Esophagus (tissue), 2 donors: ENCODE data around the gene ECI1. TPM values are rescaled to one million over a fixed set of nuclear protein-coding genes. Genes with fewer than 3 reads are reported as not detected.
A peak's percentile ranks its signal among the peaks of the same experiment; 100 is the strongest.
"Not testable (repeated sequence)": the region's sequence is repeated elsewhere in the genome, so short reads cannot be mapped to it uniquely, and the experiment has no call there.

Source experiments
- H3K27ac ChIP-seq, 2 donors: one replicate each; pipeline ENCODE4 v1.5.1; 2013; ENCODE audit warnings: low read depth in 2 of 2, mild to moderate bottlenecking in 2 of 2, inconsistent platforms in 1 of 2, low read length in 1 of 2, moderate library complexity in 1 of 2
- H3K27me3 ChIP-seq, 2 donors: one replicate each; pipeline ENCODE4 v1.6.1; 2013; ENCODE audit warnings: low read length in 2 of 2, control low read depth in 1 of 2, mild to moderate bottlenecking in 1 of 2; ENCODE audit not compliant: insufficient read depth in 2 of 2, control insufficient read depth in 1 of 2
- H3K36me3 ChIP-seq, 2 donors: one replicate each; pipeline ENCODE4 v1.6.1; 2013; ENCODE audit warnings: low read length in 1 of 2; ENCODE audit not compliant: control insufficient read depth in 2 of 2, insufficient read depth in 2 of 2
- H3K4me1 ChIP-seq, 2 donors: one replicate each; pipeline ENCODE4 v1.6.1; 2013; ENCODE audit warnings: low read length in 1 of 2; ENCODE audit not compliant: control insufficient read depth in 2 of 2, insufficient read depth in 2 of 2
- H3K4me3 ChIP-seq, 2 donors: one replicate each; pipeline ENCODE4 v1.5.1; 2013; ENCODE audit warnings: low read length in 2 of 2, mild to moderate bottlenecking in 2 of 2, low read depth in 1 of 2, moderate library complexity in 1 of 2
- H3K9me3 ChIP-seq, 2 donors: one replicate each; pipeline ENCODE4 v1.6.1; 2013; ENCODE audit warnings: mild to moderate bottlenecking in 2 of 2, low read depth in 1 of 2, low read length in 1 of 2, moderate library complexity in 1 of 2; ENCODE audit not compliant: control insufficient read depth in 2 of 2, insufficient read depth in 1 of 2
- WGBS, 2 donors: extraction: QIAGEN DNeasy Blood & Tissue Kit; methylation state at CpG; one replicate each; pipeline ENCODE4 v1.1.7; 2013; 5-methylcytosine and 5-hydroxymethylcytosine counted together
- polyA plus RNA-seq, 2 donors: library from polyadenylated mRNA; stranded (reverse); fragments of 200-250 nt; gene quantifications; one replicate each; pipeline ENCODE4 v1.2.3, GENCODE V29; 2013
- donor health status: healthy with polysubstance abuse.
- donor health status: Bipolar disorder and iron deficiency.

The ECI1 gene
- polyA plus RNA-seq, 2 donors, result 58.7 to 62.9 TPM

- H3K4me3 ChIP-seq, result no peak overlapping the region
- H3K27me3 ChIP-seq, result no peaks in the 10 kb centered on the region
- peaks cover 0 to 12% of the 10 kb centered on the region in 2 donors for H3K4me1 ChIP-seq
- peaks cover 0 to 3% of the 10 kb centered on the region in 2 donors for H3K36me3 ChIP-seq
- no peaks in the 10 kb centered on the region for H3K9me3 ChIP-seq
- WGBS, 2 donors, result 80% methylated on average over 16 of the region's 16 CpGs
- H3K27ac ChIP-seq, result no peak overlapping the region
These were observed 22.1 kb upstream of the ECI1 start for GRCh38 chr16:2273484-2273883.

- no peaks in the 10 kb centered on the region for H3K36me3 ChIP-seq
- peaks cover 0 to 12% of the 10 kb centered on the region in 2 donors for H3K4me1 ChIP-seq
- H3K4me3 ChIP-seq, result no peak overlapping the region
- no peaks in the 10 kb centered on the region for H3K27me3 ChIP-seq
- H3K27ac ChIP-seq, result no peak overlapping the region
- WGBS, 2 donors, result 91% methylated on average over 12 to 14 of the region's 14 CpGs
- no peaks in the 10 kb centered on the region for H3K9me3 ChIP-seq
These were observed 20.6 kb upstream of the ECI1 start for GRCh38 chr16:2271848-2272461.

DNA sequence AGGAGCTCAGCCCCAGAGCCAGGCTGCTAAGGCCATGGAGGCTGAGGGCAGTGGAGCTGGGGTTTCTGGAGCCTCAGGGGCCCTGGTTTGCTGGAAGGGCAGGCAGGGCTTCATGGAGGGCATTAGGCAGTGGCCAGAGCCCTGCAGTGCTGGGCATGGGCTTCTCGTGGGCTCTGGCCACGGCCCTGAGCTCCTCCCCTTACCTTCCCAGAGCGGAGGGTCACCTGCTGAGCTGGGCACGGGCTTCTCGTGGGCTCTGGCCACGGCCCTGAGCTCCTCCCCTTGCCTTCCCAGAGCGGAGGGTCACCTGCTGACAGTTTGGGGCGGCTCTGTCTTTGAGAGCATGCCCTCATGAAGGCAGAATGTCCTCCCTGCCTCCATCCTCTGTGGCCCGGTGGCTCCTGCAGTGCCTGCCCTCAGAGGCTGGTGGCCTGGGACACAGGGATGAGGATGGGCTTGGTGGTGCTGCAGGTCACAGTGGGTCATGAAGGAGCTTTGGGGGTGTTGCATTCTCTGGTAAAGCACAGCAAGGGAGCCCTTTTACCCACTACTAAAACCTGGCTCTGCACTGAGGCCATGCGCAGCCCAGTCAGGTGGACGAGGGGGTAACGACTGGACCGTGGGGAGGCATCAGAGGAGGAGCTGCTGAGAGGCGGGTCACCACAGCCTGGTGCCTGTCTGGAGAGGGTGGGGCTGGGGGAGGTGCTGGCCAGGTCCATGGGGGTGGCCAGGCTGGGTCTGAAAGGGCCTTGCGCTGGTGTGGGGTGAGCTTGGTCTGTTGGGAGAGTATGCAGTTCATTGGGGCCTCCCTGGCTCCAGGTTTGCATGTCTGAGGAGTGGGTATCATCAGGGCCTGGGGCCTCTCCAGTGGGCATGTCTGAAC, 19.4 kb upstream of the ECI1 start:
- H3K36me3 ChIP-seq, result no peaks in the 10 kb centered on the region
- H3K27ac ChIP-seq, result no peak overlapping the region
- WGBS, 2 donors, result 85 to 86% methylated on average over 15 of the region's 15 CpGs
- peaks cover 0 to 15% of the 10 kb centered on the region in 2 donors for H3K4me1 ChIP-seq
- no peaks in the 10 kb centered on the region for H3K27me3 ChIP-seq
- no peak overlapping the region for H3K4me3 ChIP-seq
- no peaks in the 10 kb centered on the region for H3K9me3 ChIP-seq

DNA sequence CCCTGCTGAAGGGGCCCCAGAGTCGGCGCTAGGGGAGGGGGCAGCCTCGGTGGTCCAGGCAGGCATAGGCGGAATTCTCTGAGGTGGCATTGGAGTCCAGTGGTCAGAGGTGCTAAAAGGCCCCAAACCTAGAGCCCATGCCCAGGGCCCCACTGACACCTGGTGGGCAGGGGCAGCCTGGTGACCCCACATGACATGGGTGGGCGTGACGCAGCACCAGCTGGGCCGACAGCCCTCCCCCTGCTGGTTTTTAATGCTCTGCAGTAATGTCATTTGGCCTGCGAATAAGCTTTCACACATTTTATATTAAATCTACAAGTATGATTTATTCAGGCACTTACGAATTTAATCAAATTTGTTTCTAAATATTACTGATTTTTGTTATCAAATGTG, 18.7 kb upstream of the ECI1 start:
- H3K36me3 ChIP-seq, result no peaks in the 10 kb centered on the region
- no peaks in the 10 kb centered on the region for H3K27me3 ChIP-seq
- no peak overlapping the region for H3K27ac ChIP-seq
- peaks cover 0 to 15% of the 10 kb centered on the region in 2 donors for H3K4me1 ChIP-seq
- 87 to 88% methylated on average over 9 of the region's 9 CpGs for WGBS, 2 donors
- no peak overlapping the region for H3K4me3 ChIP-seq
- H3K9me3 ChIP-seq, result no peaks in the 10 kb centered on the region

DNA sequence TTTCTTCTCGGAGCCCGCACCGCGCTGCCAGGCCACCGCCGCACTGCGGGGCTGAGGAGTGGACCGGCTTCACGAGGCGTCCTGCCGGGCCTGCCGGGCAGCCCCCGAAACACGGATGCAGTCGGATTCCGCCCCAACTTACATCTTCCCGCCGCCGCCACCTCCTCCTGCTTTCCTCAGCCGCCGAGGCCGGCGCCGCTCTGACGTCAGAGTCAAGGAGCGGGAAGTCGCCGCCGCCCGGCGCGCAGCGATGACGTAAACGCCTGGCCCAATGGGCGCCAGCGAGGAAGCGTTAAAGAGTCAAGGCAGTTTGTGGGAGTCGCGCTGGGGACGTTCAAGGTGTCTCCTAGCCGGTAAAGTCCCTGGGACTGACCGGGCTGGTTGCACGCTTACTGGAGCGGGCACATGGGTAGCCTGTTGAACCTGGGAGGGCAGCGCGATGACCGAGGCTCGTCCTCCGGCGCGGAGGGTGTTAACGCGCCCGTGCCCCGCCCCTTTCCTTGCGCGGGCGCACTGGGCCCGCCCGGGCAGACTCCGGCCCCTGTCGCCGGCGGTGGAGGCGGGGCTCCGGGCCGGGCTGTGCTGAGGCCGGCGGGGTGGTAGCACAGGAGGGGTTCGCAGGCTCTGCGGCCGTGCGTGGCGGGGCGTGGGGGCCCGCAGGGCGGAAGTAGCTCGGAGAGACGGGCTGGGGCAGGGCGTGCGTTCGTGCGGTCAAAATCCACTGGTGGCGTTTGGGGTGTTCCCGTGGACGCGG, 16.7 kb upstream of the ECI1 start, which contains the start of gene RNPS1:
Gene RNPS1, minus strand, starts transcription at position 214 of the 754 bp plus-strand sequence. CDS start 3,483 bp downstream, outside the sequence.
- Histone ChIP-seq H3K9me3 (no peaks in the 10 kb centered on the region), H3K27ac (peak within 1 kb of the TSS; percentile 95 to 98), H3K4me1 (peaks cover 0 to 15% of the 10 kb centered on the region in 2 donors), H3K4me3 (peak within 1 kb of the TSS; percentile 71 to 82), H3K36me3 (peaks cover 0 to 8% of the 10 kb centered on the region in 2 donors), H3K27me3 (no peaks in the 10 kb centered on the region)
- WGBS, 2 donors, result 0 to 1% methylated on average over 87 to 88 of the region's 88 CpGs

- H3K36me3 ChIP-seq, result peaks cover 0 to 11% of the 10 kb centered on the region in 2 donors
- H3K4me3 ChIP-seq, result peak overlapping the region; percentile 71 to 82
- peak overlapping the region; percentile 95 to 98 for H3K27ac ChIP-seq
- not testable (repeated sequence) for H3K9me3 ChIP-seq, H3K27me3 ChIP-seq
- WGBS, 2 donors, result 1% methylated on average over 25 to 54 of the region's 54 CpGs
- peaks cover 0 to 15% of the 10 kb centered on the region in 2 donors for H3K4me1 ChIP-seq
These were observed 16.1 kb upstream of the ECI1 start for GRCh38 chr16:2267505-2267912.

DNA sequence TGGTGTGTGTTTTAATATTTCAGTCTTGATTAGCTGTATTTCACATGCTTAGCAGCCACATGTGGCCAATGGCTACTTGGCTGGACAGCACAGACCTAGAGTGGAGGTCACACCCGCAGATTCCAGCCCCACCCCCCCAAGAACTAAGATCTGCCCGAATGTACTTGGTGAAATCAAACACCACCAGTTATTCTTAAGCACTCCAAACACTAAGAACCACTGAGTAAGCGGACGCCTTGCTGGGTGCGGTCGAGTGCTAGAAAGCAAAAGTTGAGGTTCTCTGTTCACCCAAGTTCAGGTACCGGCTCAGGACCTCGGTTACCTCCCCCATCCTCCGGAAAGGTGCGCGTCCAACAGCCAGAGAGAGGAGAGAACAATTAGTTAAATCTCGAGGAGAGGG, 15.5 kb upstream of the ECI1 start:
- peak overlapping the region in 1 of 2 donors; percentile 71 for H3K4me3 ChIP-seq
- WGBS, 2 donors, result 3 to 5% methylated on average over 6 to 11 of the region's 12 CpGs
- H3K27ac ChIP-seq, result not testable (repeated sequence)

DNA sequence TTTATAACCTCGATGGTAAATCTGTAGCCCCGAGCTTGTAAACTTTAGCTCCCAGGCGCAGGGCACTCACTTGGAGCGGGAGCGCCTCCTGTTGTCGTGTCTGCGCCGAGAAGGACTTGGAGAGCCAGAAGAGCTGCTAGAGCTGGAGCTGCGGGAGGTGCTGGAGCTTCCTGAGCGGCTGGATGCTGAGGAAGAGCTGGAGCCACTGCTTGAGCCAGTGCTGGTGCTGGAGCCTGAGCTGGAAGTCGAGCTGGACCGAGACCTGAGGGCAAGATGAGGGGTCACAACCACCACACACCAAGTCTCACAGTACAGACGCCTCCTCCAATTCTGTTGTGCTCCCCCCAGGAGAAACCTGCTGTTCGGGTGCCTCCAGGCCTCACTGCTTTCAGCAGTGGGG, 11.6 kb upstream of the ECI1 start:
- H3K27me3 ChIP-seq, H3K4me1 ChIP-seq, H3K27ac ChIP-seq, H3K9me3 ChIP-seq, H3K4me3 ChIP-seq: not testable (repeated sequence)
- WGBS, 2 donors, result 85 to 86% methylated on average over 14 of the region's 14 CpGs
- H3K36me3 ChIP-seq, result peaks cover 9 to 21% of the 10 kb centered on the region in 2 donors

More for the DNA sequence above, 15.5 kb upstream of the ECI1 start:
- Histone ChIP-seq H3K4me1 (peaks cover 0 to 15% of the 10 kb centered on the region in 2 donors), H3K36me3 (peaks cover 4 to 17% of the 10 kb centered on the region in 2 donors)
- not testable (repeated sequence) for H3K27me3 ChIP-seq, H3K9me3 ChIP-seq

- Histone ChIP-seq H3K4me1 (no peaks in the 10 kb centered on the region), H3K36me3 (peaks cover 16 to 40% of the 10 kb centered on the region in 2 donors), H3K27me3 (no peaks in the 10 kb centered on the region), H3K9me3 (no peaks in the 10 kb centered on the region), H3K4me3 (no peak overlapping the region), H3K27ac (no peak overlapping the region)
- 91 to 95% methylated on average over 8 of the region's 8 CpGs for WGBS, 2 donors
These were observed 8.9 kb upstream of the ECI1 start for GRCh38 chr16:2260250-2260649.
